Measurements from ENCODE around the gene FANCE. TPM values are rescaled to one million over a fixed set of nuclear protein-coding genes. Genes with fewer than 3 reads are reported as not detected.

Gene FANCE
- total and polyA plus RNA-seq, 2 experiments from 2014 or later, result 5.4 to 25.5 TPM

- TF ChIP-seq, protein P1, sequence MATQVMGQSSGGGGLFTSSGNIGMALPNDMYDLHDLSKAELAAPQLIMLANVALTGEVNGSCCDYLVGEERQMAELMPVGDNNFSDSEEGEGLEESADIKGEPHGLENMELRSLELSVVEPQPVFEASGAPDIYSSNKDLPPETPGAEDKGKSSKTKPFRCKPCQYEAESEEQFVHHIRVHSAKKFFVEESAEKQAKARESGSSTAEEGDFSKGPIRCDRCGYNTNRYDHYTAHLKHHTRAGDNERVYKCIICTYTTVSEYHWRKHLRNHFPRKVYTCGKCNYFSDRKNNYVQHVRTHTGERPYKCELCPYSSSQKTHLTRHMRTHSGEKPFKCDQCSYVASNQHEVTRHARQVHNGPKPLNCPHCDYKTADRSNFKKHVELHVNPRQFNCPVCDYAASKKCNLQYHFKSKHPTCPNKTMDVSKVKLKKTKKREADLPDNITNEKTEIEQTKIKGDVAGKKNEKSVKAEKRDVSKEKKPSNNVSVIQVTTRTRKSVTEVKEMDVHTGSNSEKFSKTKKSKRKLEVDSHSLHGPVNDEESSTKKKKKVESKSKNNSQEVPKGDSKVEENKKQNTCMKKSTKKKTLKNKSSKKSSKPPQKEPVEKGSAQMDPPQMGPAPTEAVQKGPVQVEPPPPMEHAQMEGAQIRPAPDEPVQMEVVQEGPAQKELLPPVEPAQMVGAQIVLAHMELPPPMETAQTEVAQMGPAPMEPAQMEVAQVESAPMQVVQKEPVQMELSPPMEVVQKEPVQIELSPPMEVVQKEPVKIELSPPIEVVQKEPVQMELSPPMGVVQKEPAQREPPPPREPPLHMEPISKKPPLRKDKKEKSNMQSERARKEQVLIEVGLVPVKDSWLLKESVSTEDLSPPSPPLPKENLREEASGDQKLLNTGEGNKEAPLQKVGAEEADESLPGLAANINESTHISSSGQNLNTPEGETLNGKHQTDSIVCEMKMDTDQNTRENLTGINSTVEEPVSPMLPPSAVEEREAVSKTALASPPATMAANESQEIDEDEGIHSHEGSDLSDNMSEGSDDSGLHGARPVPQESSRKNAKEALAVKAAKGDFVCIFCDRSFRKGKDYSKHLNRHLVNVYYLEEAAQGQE (IDR thresholded peaks at IDR 0.05; ENCODE audit: unreplicated experiment), result no peak
Observed at GRCh38 chr6:35473075-35473849, 21.1 kb downstream of the FANCE start (continued).

- Mint-ChIP-seq H3K27me3 (ENCODE audit: insufficient read depth, low read depth, poor library complexity) (peaks cover 62% of the 10 kb centered on the region), H3K4me3 (no peak overlapping the region), H3K27ac (peak overlapping the region; percentile 56; the same call in 1 of the 2 replicates), H3K4me1 (peaks cover 48% of the 10 kb centered on the region), H3K36me3 (ENCODE audit: low read depth) (peaks cover 78% of the 10 kb centered on the region), H3K9me3 (peaks cover 8% of the 10 kb centered on the region; the same call in 2 of the 3 replicates)
- Histone ChIP-seq H3K79me2 (replicated peaks; ENCODE audit: insufficient read depth) (peaks cover 27% of the 10 kb centered on the region), H3K9me2 (ENCODE audit: insufficient read depth) (no peaks in the 10 kb centered on the region), H2AFZ (no peak overlapping the region), H3K36me3 (ENCODE audit: insufficient read depth) (peaks cover 38% of the 10 kb centered on the region), H3K4me1 (ENCODE audit: insufficient read depth) (peaks cover 20% of the 10 kb centered on the region), H3F3A (replicated peaks; ENCODE audit: low read depth) (peaks cover 57% of the 10 kb centered on the region), H3K4me3 (no peak overlapping the region), H4K20me1 (replicated peaks; ENCODE audit: insufficient read depth) (peaks cover 40% of the 10 kb centered on the region), H3K27me3 (ENCODE audit: insufficient read depth) (no peaks in the 10 kb centered on the region), H3K4me2 (no peak overlapping the region), H3K27ac (ENCODE audit: low read depth) (peak overlapping the region; percentile 98)
- ATAC-seq (peak; percentile 5), DNase-seq (ENCODE audit: low spot score) (peak; percentile 40)
- TF ChIP-seq POLR2AphosphoS5 (IDR thresholded peaks at IDR 0.05; ENCODE audit: low read depth) (0 out of 2 replicates have a peak, but pooled peaks have one; percentile 1), EZH2 (IDR thresholded peaks at IDR 0.05; ENCODE audit: low read depth, unreplicated experiment) (no peak)
- TF ChIP-seq, protein P2, sequence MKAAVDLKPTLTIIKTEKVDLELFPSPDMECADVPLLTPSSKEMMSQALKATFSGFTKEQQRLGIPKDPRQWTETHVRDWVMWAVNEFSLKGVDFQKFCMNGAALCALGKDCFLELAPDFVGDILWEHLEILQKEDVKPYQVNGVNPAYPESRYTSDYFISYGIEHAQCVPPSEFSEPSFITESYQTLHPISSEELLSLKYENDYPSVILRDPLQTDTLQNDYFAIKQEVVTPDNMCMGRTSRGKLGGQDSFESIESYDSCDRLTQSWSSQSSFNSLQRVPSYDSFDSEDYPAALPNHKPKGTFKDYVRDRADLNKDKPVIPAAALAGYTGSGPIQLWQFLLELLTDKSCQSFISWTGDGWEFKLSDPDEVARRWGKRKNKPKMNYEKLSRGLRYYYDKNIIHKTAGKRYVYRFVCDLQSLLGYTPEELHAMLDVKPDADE (IDR thresholded peaks at IDR 0.05), result no peak
Observed at GRCh38 chr6:35473850-35474130, 21.7 kb downstream of the FANCE start.

DNA sequence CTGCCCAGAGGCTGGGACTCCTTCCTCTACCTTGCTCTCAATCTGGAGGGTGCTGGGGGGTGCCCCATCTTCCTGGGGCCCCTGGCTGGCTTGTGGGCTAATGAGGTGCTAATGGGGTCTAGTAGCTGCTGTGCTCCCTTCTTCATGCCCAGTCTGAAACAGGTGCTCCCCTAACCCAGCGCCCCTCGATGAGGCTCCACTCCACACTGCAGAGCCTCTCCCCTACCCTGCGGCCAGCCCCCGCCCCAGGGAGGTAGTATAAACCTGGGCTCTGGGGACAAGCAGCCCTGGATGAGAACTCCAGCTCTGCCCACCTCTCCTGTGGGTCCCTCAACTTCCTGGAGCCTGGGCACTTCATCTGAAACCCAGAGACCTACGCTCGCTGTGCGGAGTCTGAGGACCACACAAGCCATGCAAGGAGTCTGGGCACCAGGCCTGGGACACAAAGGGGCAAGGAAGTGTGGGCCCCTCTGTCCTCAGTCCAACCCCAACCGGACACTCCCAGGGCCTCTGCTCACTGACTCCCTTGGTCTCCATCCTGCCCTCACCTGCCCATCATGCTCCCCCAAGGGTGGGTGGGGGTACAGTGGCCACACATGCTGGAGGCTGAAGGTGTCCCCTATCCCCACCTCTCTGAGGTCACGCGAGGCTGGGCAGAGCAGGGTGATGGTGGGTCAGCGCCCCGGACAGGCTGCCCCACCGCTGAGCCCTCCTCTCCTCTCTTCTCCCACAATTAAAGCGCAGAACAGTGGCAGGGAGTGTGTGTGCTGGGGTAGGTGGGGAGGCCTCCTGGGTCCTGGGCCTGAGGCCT, 22.2 kb downstream of the FANCE start:
- Histone ChIP-seq H3K4me2 (no peak overlapping the region), H3K27ac (ENCODE audit: low read depth) (peak overlapping the region; percentile 98; the same call in 1 of the 2 replicates), H3K36me3 (ENCODE audit: insufficient read depth) (peaks cover 34% of the 10 kb centered on the region), H3K9me2 (ENCODE audit: insufficient read depth) (no peaks in the 10 kb centered on the region), H3K4me1 (ENCODE audit: insufficient read depth) (peaks cover 20% of the 10 kb centered on the region), H3K27me3 (ENCODE audit: insufficient read depth) (no peaks in the 10 kb centered on the region), H3K4me3 (no peak overlapping the region), H3K79me2 (replicated peaks; ENCODE audit: insufficient read depth) (peaks cover 21% of the 10 kb centered on the region), H4K20me1 (replicated peaks; ENCODE audit: insufficient read depth) (peaks cover 35% of the 10 kb centered on the region), H2AFZ (no peak overlapping the region), H3F3A (replicated peaks; ENCODE audit: low read depth) (peaks cover 52% of the 10 kb centered on the region)
- TF ChIP-seq CREB1 (CRISPR knock-in tag; IDR thresholded peaks at IDR 0.05; ENCODE audit: low read depth), result no peak
- TF ChIP-seq, protein P3, sequence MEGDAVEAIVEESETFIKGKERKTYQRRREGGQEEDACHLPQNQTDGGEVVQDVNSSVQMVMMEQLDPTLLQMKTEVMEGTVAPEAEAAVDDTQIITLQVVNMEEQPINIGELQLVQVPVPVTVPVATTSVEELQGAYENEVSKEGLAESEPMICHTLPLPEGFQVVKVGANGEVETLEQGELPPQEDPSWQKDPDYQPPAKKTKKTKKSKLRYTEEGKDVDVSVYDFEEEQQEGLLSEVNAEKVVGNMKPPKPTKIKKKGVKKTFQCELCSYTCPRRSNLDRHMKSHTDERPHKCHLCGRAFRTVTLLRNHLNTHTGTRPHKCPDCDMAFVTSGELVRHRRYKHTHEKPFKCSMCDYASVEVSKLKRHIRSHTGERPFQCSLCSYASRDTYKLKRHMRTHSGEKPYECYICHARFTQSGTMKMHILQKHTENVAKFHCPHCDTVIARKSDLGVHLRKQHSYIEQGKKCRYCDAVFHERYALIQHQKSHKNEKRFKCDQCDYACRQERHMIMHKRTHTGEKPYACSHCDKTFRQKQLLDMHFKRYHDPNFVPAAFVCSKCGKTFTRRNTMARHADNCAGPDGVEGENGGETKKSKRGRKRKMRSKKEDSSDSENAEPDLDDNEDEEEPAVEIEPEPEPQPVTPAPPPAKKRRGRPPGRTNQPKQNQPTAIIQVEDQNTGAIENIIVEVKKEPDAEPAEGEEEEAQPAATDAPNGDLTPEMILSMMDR (conservative IDR thresholded peaks at IDR 0.05; ENCODE audit: low read depth in 2 of 2), result no peak
- no peak for TF ChIP-seq ZNF114 (CRISPR knock-in tag; IDR thresholded peaks at IDR 0.05)
- TF ChIP-seq NANOG (IDR thresholded peaks at IDR 0.05; ENCODE audit: borderline replicate concordance), result no peak
- peak; percentile 9; the same call in 1 of the 2 replicates for TF ChIP-seq POLR2AphosphoS5 (IDR thresholded peaks at IDR 0.05; ENCODE audit: low read depth)
- Mint-ChIP-seq H3K27me3 (ENCODE audit: insufficient read depth, low read depth, poor library complexity) (peaks cover 58% of the 10 kb centered on the region), H3K36me3 (ENCODE audit: low read depth) (peaks cover 76% of the 10 kb centered on the region), H3K9me3 (peaks cover 6% of the 10 kb centered on the region; the same call in 1 of the 3 replicates), H3K27ac (no peak overlapping the region), H3K4me3 (no peak overlapping the region), H3K4me1 (peaks cover 47% of the 10 kb centered on the region)
- peak; percentile 21 for ATAC-seq
- peak; percentile 22 for DNase-seq (ENCODE audit: low spot score)
